ENCODE data around the gene OR12D1. TPM values are rescaled to one million over a fixed set of nuclear protein-coding genes. Genes with fewer than 3 reads are reported as not detected.

Gene OR12D1
- total and polyA plus RNA-seq, 2 of the 4 experiments (the other 2 are of a cell fraction): not detected

GRCh38 chr6:29461021-29461814, 46.5 kb downstream of the OR12D1 start:
- Histone ChIP-seq H3K79me1 (ENCODE audit: low read depth in 1 of 2, low read length in 2 of 2) (no peaks in the 10 kb centered on the region), H2BK120ac (ENCODE audit: low read depth, low read length) (no peak overlapping the region), H3K14ac (replicated peaks; ENCODE audit: low read depth, low read length) (no peak overlapping the region), H3K27me3 (ENCODE audit: control insufficient read depth, insufficient read depth, low read length) (no peaks in the 10 kb centered on the region), H3K9me1 (ENCODE audit: insufficient read depth, low read length) (no peaks in the 10 kb centered on the region), H3K56ac (ENCODE audit: extremely low read depth, insufficient read depth, low read length) (no peak overlapping the region), H3K9me3 (ENCODE audit: control insufficient read depth, insufficient read depth, low read length) (peaks cover 11% of the 10 kb centered on the region; the same call in 1 of the 2 replicates), H3K4ac (ENCODE audit: low read depth, low read length) (no peak overlapping the region), H3K36me3 (ENCODE audit: control insufficient read depth, insufficient read depth, low read length) (no peaks in the 10 kb centered on the region), H2BK15ac (ENCODE audit: low read depth, low read length) (no peak overlapping the region), H3K18ac (ENCODE audit: low read depth, low read length) (no peak overlapping the region), H2AK9ac (replicated peaks; ENCODE audit: low read depth, low read length, poor library complexity) (no peak overlapping the region), H4K20me1 (ENCODE audit: insufficient read depth, low read length) (no peaks in the 10 kb centered on the region), H3K4me3 (ENCODE audit: insufficient read depth, low read depth, low read length) (no peak overlapping the region), H3K4me1 (ENCODE audit: control insufficient read depth, insufficient read depth, low read length) (no peaks in the 10 kb centered on the region), H3K9ac (ENCODE audit: low read depth, low read length) (no peak overlapping the region), H3K27ac (ENCODE audit: insufficient read depth, low read length) (no peak overlapping the region), H3K23ac (ENCODE audit: low read depth, low read length) (no peak overlapping the region), H2AK5ac (ENCODE audit: low read depth, low read length) (no peak overlapping the region), H2BK5ac (ENCODE audit: low read depth, low read length, poor library complexity, severe bottlenecking) (no peak overlapping the region), H4K8ac (ENCODE audit: low read depth in 2 of 2, low read length in 2 of 2) (no peak overlapping the region), H2AFZ (replicated peaks; ENCODE audit: low read length, poor library complexity) (no peak overlapping the region), H4K5ac (ENCODE audit: low read depth, low read length) (no peak overlapping the region), H2BK20ac (ENCODE audit: low read depth, low read length) (no peak overlapping the region), H3K4me2 (ENCODE audit: low read depth, low read length) (no peak overlapping the region), H4K91ac (ENCODE audit: insufficient read depth, low read depth, low read length) (no peak overlapping the region)
- ATAC-seq (ENCODE audit: low read depth): no peak
- dilution Hi-C loops (cut with HindIII; ENCODE audit: low sequenced_read_pairs, unreplicated experiment) (no loop called here), in situ Hi-C loops (cut with MboI; ENCODE audit: low sequenced_read_pairs) (no loop called here), intact Hi-C loops (cut with micrococcal nuclease) (no loop called here)
- no TSS peak for BruUV-seq (replicated peaks)
- POLR2A ChIA-PET (ENCODE audit: unreplicated experiment): no interaction called here
- CTCF ChIA-PET: no interaction called here
- TF ChIP-seq FOS (IDR thresholded peaks at IDR 0.05; ENCODE audit: low read depth, low read length): no peak
- TF ChIP-seq NFE2L2 (IDR thresholded peaks at IDR 0.05; ENCODE audit: low read depth, low read length): no peak
- TF ChIP-seq RAD21 (IDR thresholded peaks at IDR 0.05; ENCODE audit: low read length): no peak
- no peak for TF ChIP-seq BHLHE40 (IDR thresholded peaks at IDR 0.05; ENCODE audit: low read depth, low read length)
- TF ChIP-seq ELK1 (IDR thresholded peaks at IDR 0.05; ENCODE audit: borderline replicate concordance, low read depth, low read length): no peak
- TF ChIP-seq USF2 (IDR thresholded peaks at IDR 0.05; ENCODE audit: low read depth, low read length): no peak
- TF ChIP-seq POLR2A (IDR thresholded peaks at IDR 0.05; ENCODE audit: low read depth, low read length): no peak
- TF ChIP-seq MXI1 (IDR thresholded peaks at IDR 0.05; ENCODE audit: borderline replicate concordance, low read depth, low read length): no peak
- no peak for TF ChIP-seq RFX5 (IDR thresholded peaks at IDR 0.05; ENCODE audit: low read depth, low read length)
- no peak for TF ChIP-seq SMC3 (IDR thresholded peaks at IDR 0.05; ENCODE audit: low read depth, low read length)
- TF ChIP-seq CHD1 (IDR thresholded peaks at IDR 0.05; ENCODE audit: low read depth, low read length): no peak
- no peak for TF ChIP-seq RCOR1 (IDR thresholded peaks at IDR 0.05; ENCODE audit: insufficient replicate concordance, low read length)
- no peak for TF ChIP-seq CEBPB (IDR thresholded peaks at IDR 0.05; ENCODE audit: low read depth, low read length)
- no peak for TF ChIP-seq CTCF (conservative IDR thresholded peaks at IDR 0.05; ENCODE audit: low read depth, low read length)
- TF ChIP-seq MAFK (IDR thresholded peaks at IDR 0.05; ENCODE audit: low read depth, low read length): no peak
- TF ChIP-seq MAZ (IDR thresholded peaks at IDR 0.05; ENCODE audit: borderline replicate concordance, low read depth, low read length): no peak
- DNase-seq: no peak
- WGBS, 2 experiments (ENCODE audit: extremely low coverage in 2 of 2, insufficient read length in 1 of 2): no CpG with 5 or more reads among the region's 5 CpGs

All from IMR-90 (cell line).